Measurements from ENCODE around the gene LRRN1.

- TF ChIP-seq CTCF (IDR thresholded peaks at IDR 0.05 in 8 of 11, conservative IDR thresholded peaks at IDR 0.05 in 3 of 11), result no peak
- TF ChIP-seq POLR2AphosphoS5 (IDR thresholded peaks at IDR 0.05), result no peak
These were observed 43.1 kb downstream of the LRRN1 start for GRCh38 chr3:3842356-3842755.

Data from spleen (tissue), 7 donors.